HL-60 (cell line): ENCODE measurements around the gene SOX6.

Experiments used
- DNase-seq, 2 experiments: peaks; one replicate each; pipeline ENCODE4 v3.0.0-alpha.2; 2010 to 2020; ENCODE audit warnings: low read depth in 1 of 2, low spot score in 1 of 2
- H3K27ac ChIP-seq: fragments of 250-450 bp; sonication (Bioruptor Pico); replicated peaks from 2 replicates; pipeline ENCODE4 v1.5.1; 2020; ENCODE audit warnings: mild to moderate bottlenecking, moderate library complexity
- H3K27me3 ChIP-seq: fragments of 250-450 bp; sonication (Bioruptor Pico); 2 replicates; pipeline ENCODE4 v1.5.1; 2021; ENCODE audit warnings: mild to moderate bottlenecking, moderate library complexity; ENCODE audit not compliant: insufficient read depth, poor library complexity, severe bottlenecking
- H3K4me3 ChIP-seq: replicated peaks from 2 replicates; pipeline ENCODE4 v1.5.1; 2011; ENCODE audit warnings: mild to moderate bottlenecking, control low read depth, low read length; ENCODE audit not compliant: insufficient read depth
- CTCF ChIP-seq: IDR thresholded peaks from one replicate; pipeline ENCODE4 v1.5.1; 2011; ENCODE audit warnings: low read length, control low read depth, inconsistent platforms; ENCODE audit not compliant: insufficient read depth
- GABPA ChIP-seq: IDR thresholded peaks from 2 replicates; pipeline ENCODE4 v1.6.1; 2012; ENCODE audit warnings: low read depth
- POLR2AphosphoS5 ChIP-seq: IDR thresholded peaks from 2 replicates; pipeline ENCODE4 v1.6.1; 2012; ENCODE audit warnings: low read depth
- REST ChIP-seq: IDR thresholded peaks from 2 replicates; pipeline ENCODE4 v1.6.1; 2012; ENCODE audit warnings: low read depth; ENCODE audit not compliant: insufficient replicate concordance
- SPI1 ChIP-seq: IDR thresholded peaks from 2 replicates; pipeline ENCODE4 v1.6.1; 2012; ENCODE audit warnings: low read depth, mild to moderate bottlenecking, borderline replicate concordance

The SOX6 gene

GRCh38 chr11:15985127-15985859 is 371.1 kb downstream of the SOX6 start:
- DNase-seq, result no peak
- no peak overlapping the region for H3K27ac ChIP-seq
- no peak for TF ChIP-seq SPI1
- TF ChIP-seq POLR2AphosphoS5, result no peak
- no peak for TF ChIP-seq REST
- TF ChIP-seq GABPA, result no peak
- no peak for TF ChIP-seq CTCF
- no peak overlapping the region for H3K4me3 ChIP-seq
- H3K27me3 ChIP-seq, result no peaks in the 10 kb centered on the region

GRCh38 chr11:15981292-15981691 is 375.1 kb downstream of the SOX6 start:
- H3K4me3 ChIP-seq, result no peak overlapping the region
- no peak overlapping the region for H3K27ac ChIP-seq
- TF ChIP-seq GABPA, result no peak
- no peak for TF ChIP-seq POLR2AphosphoS5
- no peak for TF ChIP-seq SPI1
- no peak for TF ChIP-seq CTCF
- TF ChIP-seq REST, result no peak
- H3K27me3 ChIP-seq, result no peaks in the 10 kb centered on the region
- no peak for DNase-seq

DNA sequence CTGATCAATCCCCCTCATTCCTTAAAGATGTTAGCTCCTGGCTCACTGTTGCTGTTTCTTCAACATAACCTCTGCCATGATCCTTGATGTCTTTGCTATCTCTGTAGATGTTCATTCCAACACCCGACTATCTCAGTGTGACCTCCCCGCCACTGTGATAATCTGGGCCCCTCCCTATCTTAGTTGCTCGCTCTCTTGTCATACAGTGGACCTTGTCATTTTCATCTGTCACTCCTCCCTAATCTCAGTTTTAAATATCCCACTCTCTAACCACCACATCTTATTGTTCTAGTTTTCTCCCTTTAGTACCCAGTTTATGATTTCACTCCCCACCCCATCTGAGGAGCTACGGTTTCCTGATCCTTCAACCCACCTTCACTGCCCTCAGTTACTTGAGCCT is 379.2 kb downstream of the SOX6 start:
- DNase-seq, result no peak
- no peak overlapping the region for H3K27ac ChIP-seq

More for the DNA sequence above, 379.2 kb downstream of the SOX6 start:
- TF ChIP-seq REST (no peak), SPI1 (no peak), POLR2AphosphoS5 (no peak), CTCF (no peak), GABPA (no peak)
- Histone ChIP-seq H3K27me3 (no peaks in the 10 kb centered on the region), H3K4me3 (no peak overlapping the region)
